OCI-LY3 (cell line): ENCODE data around the gene VWA7.

Source experiments
- CTCF ChIP-seq: fragments of 200-600, 300-600 bp; sonication (generic); IDR thresholded peaks from 2 replicates; pipeline ENCODE4 v1.5.1; 2014; ENCODE audit warnings: antibody characterized with exemption, low read length, low read depth
- EZH2phosphoT487 ChIP-seq: fragments of 200-600 bp; shearing (Covaris generic); IDR thresholded peaks from 2 replicates; pipeline ENCODE4 v1.6.1; 2018; ENCODE audit warnings: antibody characterized with exemption, mixed run types, low read depth

GRCh38 chr6:31784098-31784925 lies 7.2 kb upstream of the VWA7 start:
- TF ChIP-seq CTCF = no peak
- TF ChIP-seq EZH2phosphoT487 = no peak
